ENCODE measurements around the gene OR7C1. TPM values are rescaled to one million over a fixed set of nuclear protein-coding genes. Genes with fewer than 3 reads are reported as not detected.

The OR7C1 gene
- total and polyA plus RNA-seq, 10 of the 15 experiments (the other 5 are each of a cell fraction or from before 2014, with no cell fraction given), result 0.04 to 0.06 TPM; not detected in 8

GRCh38 chr19:14843578-14843977 is 8.6 kb upstream of the OR7C1 start:
- no peak for DNase-seq (ENCODE audit: low read depth, low spot score)
- Histone ChIP-seq H3K27ac (ENCODE audit: control insufficient read depth, insufficient read depth) (no peak overlapping the region), H2AFZ (ENCODE audit: control insufficient read depth, low read depth, low read length) (no peak overlapping the region), H3K27me3 (replicated peaks in 1 of 2; ENCODE audit: control insufficient read depth in 2 of 2, insufficient read depth in 2 of 2, low read length in 1 of 2) (no peaks in the 10 kb centered on the region; a peak in 1 of 4 replicates), H3K9ac (ENCODE audit: control insufficient read depth, insufficient read depth, low read length) (no peak overlapping the region), H3K36me3 (ENCODE audit: control insufficient read depth in 2 of 2, insufficient read depth in 2 of 2, low read length in 1 of 2) (no peaks in the 10 kb centered on the region), H3K79me2 (ENCODE audit: control insufficient read depth, insufficient read depth, low read length) (no peaks in the 10 kb centered on the region), H3K4me1 (ENCODE audit: control insufficient read depth, insufficient read depth, low read length) (no peaks in the 10 kb centered on the region), H3K4me2 (ENCODE audit: control insufficient read depth, insufficient read depth) (no peak overlapping the region), H4K20me1 (ENCODE audit: control insufficient read depth, insufficient read depth) (no peaks in the 10 kb centered on the region), H3K4me3 (no peak overlapping the region), H3K9me3 (replicated peaks; ENCODE audit: control insufficient read depth, insufficient read depth, low read length) (no peaks in the 10 kb centered on the region)
- no TSS peak for BruUV-seq (replicated peaks)
- ChIA-PET RAD21 (ENCODE audit: unreplicated experiment) (no interaction called here), POLR2A (no interaction called here), SMC1A (ENCODE audit: uncharacterized antibody, unreplicated experiment) (no interaction called here), CTCF (interaction anchor here (0.7 kb wide), 1 partner anchor 328 kb away, joined by 3 read pairs; no protein-coding TSS in a partner anchor)
- WGBS (ENCODE audit: insufficient coverage, insufficient replicate concordance, low lambda C conversion rate, missing lambda C conversion rate), result 19% methylated on average over 6 of the region's 6 CpGs
- in situ Hi-C loops (cut with MboI), result no loop called here
- ATAC-seq, result no peak
- intact Hi-C loops (cut with micrococcal nuclease; ENCODE audit: unreplicated experiment), result no loop called here
- no peak for FAIRE-seq
- no peak for TF ChIP-seq WRNIP1 (IDR thresholded peaks at IDR 0.05; ENCODE audit: borderline replicate concordance, low read depth, low read length)
- TF ChIP-seq YY1 (IDR thresholded peaks at IDR 0.05; ENCODE audit: low read depth, low read length), result no peak
- no peak for TF ChIP-seq NBN (IDR thresholded peaks at IDR 0.05)
- TF ChIP-seq USF1 (IDR thresholded peaks at IDR 0.05; ENCODE audit: borderline replicate concordance, extremely low read length, insufficient read depth, low read depth, low read length), result no peak

GRCh38 chr19:14843169-14843568 is 8.2 kb upstream of the OR7C1 start:
- no peaks in the 10 kb centered on the region for H3K36me3 ChIP-seq (ENCODE audit: control insufficient read depth in 2 of 2, insufficient read depth in 2 of 2, low read length in 1 of 2)
- no peak overlapping the region for H3K27ac ChIP-seq (ENCODE audit: control insufficient read depth, insufficient read depth)
- FAIRE-seq (no peak), ATAC-seq (no peak), DNase-seq (ENCODE audit: low read depth, low spot score) (no peak)
- H3K9ac ChIP-seq (ENCODE audit: control insufficient read depth, insufficient read depth, low read length), result no peak overlapping the region
- no peaks in the 10 kb centered on the region for H3K9me3 ChIP-seq (replicated peaks; ENCODE audit: control insufficient read depth, insufficient read depth, low read length)
- H3K4me1 ChIP-seq (ENCODE audit: control insufficient read depth, insufficient read depth, low read length), result no peaks in the 10 kb centered on the region
- SMC1A ChIA-PET (ENCODE audit: uncharacterized antibody, unreplicated experiment), result no interaction called here
- RAD21 ChIA-PET (ENCODE audit: unreplicated experiment), result no interaction called here
- H3K4me2 ChIP-seq (ENCODE audit: control insufficient read depth, insufficient read depth), result no peak overlapping the region
- H3K27me3 ChIP-seq (replicated peaks in 1 of 2; ENCODE audit: control insufficient read depth in 2 of 2, insufficient read depth in 2 of 2, low read length in 1 of 2), result no peaks in the 10 kb centered on the region; a peak in 1 of 4 replicates
- in situ Hi-C loops (cut with MboI) (no loop called here), intact Hi-C loops (cut with micrococcal nuclease; ENCODE audit: unreplicated experiment) (no loop called here)
- H4K20me1 ChIP-seq (ENCODE audit: control insufficient read depth, insufficient read depth), result no peaks in the 10 kb centered on the region
- BruUV-seq (replicated peaks), result no TSS peak
- POLR2A ChIA-PET, result no interaction called here
- CTCF ChIA-PET, result no interaction called here
- 26% methylated on average over 2 of the region's 2 CpGs for WGBS (ENCODE audit: insufficient coverage, insufficient replicate concordance, low lambda C conversion rate, missing lambda C conversion rate)
- H2AFZ ChIP-seq (ENCODE audit: control insufficient read depth, low read depth, low read length), result no peak overlapping the region
- no peak overlapping the region for H3K4me3 ChIP-seq
- no peaks in the 10 kb centered on the region for H3K79me2 ChIP-seq (ENCODE audit: control insufficient read depth, insufficient read depth, low read length)
- TF ChIP-seq POU2F2 (IDR thresholded peaks at IDR 0.05; ENCODE audit: borderline replicate concordance, low read depth, low read length) (no peak), IKZF1 (conservative IDR thresholded peaks at IDR 0.05) (no peak), KDM1A (IDR thresholded peaks at IDR 0.05; ENCODE audit: borderline replicate concordance) (no peak), SRF (IDR thresholded peaks at IDR 0.05; ENCODE audit: low read depth in 2 of 2, low read length in 2 of 2) (no peak), ZBTB33 (IDR thresholded peaks at IDR 0.05) (no peak), TCF12 (IDR thresholded peaks at IDR 0.05; ENCODE audit: low read depth, low read length) (no peak), SMAD1 (IDR thresholded peaks at IDR 0.05; ENCODE audit: low read depth, partially characterized antibody) (no peak), CBFB (IDR thresholded peaks at IDR 0.05; ENCODE audit: low read depth) (no peak), RELA (IDR thresholded peaks at IDR 0.05; ENCODE audit: borderline replicate concordance, partially characterized antibody) (no peak), CBX5 (IDR thresholded peaks at IDR 0.05; ENCODE audit: low read depth) (no peak), CREB1 (IDR thresholded peaks at IDR 0.05; ENCODE audit: low read depth) (no peak), GATAD2B (conservative IDR thresholded peaks at IDR 0.05; ENCODE audit: low read depth) (no peak), IRF5 (IDR thresholded peaks at IDR 0.05; ENCODE audit: borderline replicate concordance) (no peak)

Data from GM12878 (cell line).